ENCODE measurements around the gene HSF2BP.
"Not testable (repeated sequence)": the region's sequence is repeated elsewhere in the genome, so short reads cannot be mapped to it uniquely, and the experiment has no call there.

HSF2BP gene

DNA sequence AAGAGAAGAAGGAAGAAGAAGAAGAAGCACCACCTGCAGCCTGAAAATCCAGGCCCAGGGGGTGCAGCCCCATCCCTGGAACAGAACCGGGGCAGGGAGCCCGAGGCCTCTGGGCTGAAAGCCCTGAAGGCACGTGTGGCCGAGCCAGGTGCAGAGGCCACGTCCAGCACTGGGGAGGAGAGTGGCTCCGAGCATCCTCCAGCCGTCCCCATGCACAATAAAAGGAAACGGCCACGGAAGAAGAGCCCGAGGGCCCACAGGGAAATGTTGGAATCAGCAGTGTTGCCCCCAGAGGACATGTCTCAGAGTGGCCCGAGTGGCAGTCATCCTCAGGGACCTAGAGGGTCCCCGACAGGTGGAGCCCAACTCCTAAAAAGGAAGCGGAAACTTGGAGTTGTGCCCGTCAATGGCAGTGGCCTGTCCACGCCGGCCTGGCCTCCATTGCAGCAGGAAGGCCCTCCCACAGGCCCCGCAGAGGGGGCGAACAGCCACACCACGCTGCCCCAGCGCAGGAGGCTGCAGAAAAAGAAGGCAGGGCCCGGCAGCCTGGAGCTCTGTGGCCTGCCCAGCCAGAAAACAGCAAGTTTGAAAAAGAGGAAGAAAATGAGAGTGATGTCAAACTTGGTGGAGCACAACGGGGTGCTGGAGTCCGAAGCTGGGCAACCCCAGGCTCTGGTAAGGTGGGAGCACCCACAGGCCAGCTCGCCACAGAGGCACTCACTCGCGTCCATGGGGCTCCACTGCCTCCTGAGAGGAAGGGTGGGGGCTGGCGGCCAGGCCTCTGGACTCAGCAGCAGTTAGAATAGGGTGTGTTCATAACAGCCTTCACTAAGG, 28.5 kb upstream of the HSF2BP start:
- DNase-seq = no peak

DNA sequence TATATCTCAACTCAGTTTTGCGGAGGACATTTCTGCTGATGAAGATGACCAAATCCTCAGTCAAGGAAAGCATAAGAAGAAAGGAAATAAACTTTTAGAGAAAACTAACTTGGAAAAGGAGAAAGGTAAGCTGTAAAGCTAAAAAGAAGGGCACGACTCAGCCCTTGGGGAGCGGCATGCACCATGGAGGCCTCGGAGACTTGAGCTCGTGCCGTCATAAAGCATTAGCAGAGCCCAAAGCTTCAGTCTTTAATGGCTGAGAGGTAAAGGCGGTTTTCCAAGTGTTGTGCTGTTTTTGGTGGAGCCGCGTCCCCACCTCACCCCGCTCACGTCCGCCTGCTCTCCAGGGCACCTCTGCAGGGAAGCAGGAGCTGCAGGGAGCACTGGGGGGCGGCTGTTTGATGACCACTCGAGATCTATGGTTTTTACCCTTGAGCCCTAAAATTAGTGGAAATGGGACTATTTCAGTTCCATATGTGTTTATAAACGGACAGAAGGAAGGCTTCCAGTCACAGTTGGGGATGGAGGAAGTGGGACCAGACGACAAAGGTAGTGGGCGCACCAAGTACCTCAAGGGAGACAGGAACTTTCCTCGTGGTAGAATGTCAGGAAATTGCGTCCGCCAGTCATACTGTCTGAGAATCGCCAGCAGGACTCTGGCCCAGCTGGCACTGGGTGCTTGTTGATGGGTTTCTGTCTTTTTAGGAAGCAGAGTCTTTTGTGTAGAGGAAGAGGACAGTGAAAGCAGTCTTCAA, 27.7 kb upstream of the HSF2BP start:
- no peak for DNase-seq

GRCh38 chr21:43684424-43684823, 25.1 kb upstream of the HSF2BP start:
- no peak for DNase-seq

- DNase-seq = no peak
Measured at GRCh38 chr21:43681650-43682049, 22.4 kb upstream of the HSF2BP start.

DNA sequence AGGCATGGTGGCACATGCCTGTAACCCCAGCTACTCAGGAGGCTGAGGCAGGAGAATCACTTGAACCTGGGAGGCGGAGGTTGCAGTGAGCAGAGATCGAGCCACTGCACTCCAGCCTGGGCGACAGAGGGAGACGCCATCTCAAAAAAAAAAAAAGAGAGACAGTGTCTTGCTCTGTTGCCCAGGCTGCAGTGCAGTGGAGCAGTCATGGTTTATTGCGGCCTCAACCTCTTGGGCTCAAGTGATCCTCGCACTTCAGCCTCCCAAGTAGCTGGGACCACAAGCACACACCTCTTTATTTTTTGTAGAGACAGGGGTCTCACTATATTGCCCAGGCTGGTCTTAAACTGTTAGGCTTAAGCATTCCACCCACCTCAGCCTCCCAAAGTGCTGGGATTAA, 21.1 kb upstream of the HSF2BP start:
- DNase-seq = not testable (repeated sequence)

DNA sequence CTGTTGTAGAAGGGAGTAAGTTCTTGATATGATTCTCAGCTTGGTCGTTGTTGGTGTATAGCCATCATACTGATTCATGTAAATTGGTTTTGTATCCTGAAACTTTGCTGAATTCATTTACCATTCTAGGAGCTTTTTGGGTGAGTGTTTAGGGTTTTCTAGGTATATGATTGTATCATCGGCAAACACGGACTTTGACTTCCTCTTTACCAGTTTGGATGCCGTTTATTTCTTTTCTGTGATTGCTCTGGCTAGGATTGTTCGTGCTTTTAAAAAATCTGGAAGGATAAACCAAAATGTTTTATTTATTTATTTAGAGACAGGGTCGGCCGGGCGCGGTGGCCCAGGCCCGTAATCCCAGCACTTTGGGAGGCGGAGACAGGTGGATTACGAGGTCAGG, 20.7 kb upstream of the HSF2BP start:
- DNase-seq = no peak

GRCh38 chr21:43676391-43676790, 17.1 kb upstream of the HSF2BP start:
- no peak for DNase-seq

DNA sequence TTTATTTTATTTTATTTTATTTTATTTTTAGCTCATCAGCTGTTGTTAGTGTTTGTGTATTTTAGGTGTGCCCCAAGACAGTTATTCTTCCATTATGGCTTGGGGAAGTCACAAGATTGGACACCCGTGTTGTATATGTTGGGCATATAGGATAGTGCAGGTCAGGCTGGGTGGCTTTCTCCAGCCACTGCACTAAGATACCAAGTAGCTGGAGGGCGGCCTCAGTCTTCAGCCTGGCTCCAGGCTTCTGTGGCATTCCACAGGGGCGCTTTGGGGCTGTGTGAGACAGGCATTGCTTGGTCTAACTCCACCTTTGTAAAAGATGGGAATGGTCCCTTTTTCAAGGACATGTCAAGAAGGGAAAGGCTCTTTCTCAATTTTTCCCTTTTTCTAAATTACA, 16.6 kb upstream of the HSF2BP start:
- DNase-seq = no peak

- no peak for DNase-seq
Measured at GRCh38 chr21:43669828-43670605, 10.7 kb upstream of the HSF2BP start.

DNA sequence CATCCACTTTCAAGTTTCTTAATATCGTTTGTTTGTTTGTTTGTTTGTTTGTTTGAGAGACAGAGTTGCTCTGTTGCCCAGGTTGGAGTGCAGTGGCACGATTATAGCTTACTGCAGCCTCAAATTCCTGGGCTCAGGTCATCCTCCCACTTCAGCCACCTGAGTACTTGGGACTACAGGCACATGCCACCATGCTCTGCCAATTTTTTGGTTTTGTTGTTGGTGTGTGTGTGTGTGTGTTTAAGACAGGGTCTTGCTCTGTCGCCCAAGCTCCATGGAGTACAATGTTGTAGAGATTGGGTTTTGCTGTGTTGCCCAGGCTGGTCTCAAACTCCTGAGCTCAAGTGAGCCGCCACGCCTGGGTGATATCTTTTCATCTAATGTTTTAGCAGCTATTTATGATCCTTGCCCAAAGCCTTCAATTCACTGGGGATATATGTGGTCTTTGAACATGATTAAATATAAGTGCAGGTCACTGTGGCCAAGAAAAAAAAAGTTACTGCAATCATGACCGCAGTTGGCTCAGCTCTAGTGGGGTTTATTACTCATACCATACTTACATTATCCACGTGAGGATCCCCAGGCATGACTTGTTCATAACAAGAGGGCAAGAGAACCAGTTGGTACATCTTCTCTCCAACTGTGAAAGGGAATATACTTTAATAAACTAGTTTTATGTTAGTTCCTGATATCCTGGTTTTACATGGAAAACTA, 8.1 kb upstream of the HSF2BP start:
- DNase-seq = no peak

- no peak for DNase-seq
Measured at GRCh38 chr21:43665879-43666278, 6.6 kb upstream of the HSF2BP start.

DNA sequence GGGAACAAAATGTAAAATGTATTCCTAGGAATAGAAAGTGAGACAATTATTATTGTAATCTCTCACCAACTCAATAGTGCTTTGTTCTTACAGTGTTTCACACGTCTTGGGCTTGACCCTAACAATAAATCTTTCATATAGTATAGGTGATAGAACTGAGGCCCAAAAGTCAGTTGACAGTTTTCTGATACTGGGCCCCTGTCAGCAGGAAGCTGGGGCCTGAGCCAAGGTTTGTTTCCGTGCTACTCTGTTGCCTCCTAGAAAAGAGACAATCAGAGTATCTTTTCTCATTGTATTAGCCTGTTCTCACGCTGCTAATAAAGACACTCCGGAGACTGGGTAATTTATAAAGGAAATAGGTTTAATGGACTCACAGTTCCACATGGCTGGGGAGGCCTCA, 5.1 kb upstream of the HSF2BP start:
- no peak for DNase-seq

GRCh38 chr21:43663033-43663432, 3.7 kb upstream of the HSF2BP start:
- no peak for DNase-seq

DNA sequence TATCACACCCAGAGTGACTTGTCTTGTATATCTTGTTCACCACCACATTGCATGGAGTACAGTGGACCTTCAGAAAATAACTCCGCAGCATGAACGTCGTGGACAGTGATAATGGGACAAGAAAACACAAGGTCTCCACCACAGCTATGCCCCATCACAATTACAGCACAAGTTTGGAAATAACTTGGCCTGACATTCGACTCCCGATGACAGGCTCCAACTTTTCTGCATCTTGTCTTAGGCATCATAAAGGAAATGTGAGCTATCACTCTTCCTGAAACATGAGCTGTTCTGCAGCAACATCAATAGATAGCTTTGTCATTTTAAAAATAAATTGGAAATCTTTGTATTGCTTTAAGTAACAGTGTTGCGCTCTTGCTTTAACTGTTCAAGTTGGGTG, 3.0 kb upstream of the HSF2BP start:
- DNase-seq = no peak

GRCh38 chr21:43658769-43659135, 536 bp downstream of the HSF2BP start:
- DNase-seq = no peak

DNA sequence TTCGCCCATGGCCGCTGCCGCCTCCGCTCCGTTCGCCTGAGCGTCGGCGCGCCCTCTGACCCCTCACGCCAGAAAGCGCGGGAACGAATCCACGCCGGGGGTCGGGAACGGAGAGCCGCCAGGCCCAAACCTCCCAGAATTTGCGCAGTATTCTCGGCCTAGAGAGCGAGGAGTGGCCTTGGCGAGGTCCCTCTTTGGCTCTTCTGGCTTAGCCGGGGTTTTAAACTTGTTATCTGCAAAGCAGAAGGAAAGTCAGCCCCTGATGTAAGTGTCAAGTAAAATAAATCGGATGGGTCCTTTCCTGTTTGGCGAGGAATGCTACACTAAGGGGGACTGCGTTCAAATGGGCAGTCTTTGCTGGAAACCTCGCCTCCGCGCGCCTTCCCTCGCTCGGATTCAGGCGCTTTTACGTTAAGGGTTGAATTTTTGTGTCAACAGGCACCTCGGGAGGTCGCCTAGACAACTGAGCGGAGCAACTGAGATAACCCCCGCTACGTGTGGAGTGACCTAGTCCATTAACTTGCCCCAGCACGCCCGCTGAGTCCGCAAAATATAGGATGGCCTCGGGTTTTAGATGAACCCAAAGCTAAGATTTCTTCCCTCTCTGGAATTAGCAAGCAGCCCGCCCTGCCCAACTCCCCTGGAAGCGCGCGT, 1.1 kb downstream of the HSF2BP start:
- DNase-seq = no peak

- DNase-seq = no peak
Measured at GRCh38 chr21:43657355-43658087, 1.8 kb downstream of the HSF2BP start.

DNA sequence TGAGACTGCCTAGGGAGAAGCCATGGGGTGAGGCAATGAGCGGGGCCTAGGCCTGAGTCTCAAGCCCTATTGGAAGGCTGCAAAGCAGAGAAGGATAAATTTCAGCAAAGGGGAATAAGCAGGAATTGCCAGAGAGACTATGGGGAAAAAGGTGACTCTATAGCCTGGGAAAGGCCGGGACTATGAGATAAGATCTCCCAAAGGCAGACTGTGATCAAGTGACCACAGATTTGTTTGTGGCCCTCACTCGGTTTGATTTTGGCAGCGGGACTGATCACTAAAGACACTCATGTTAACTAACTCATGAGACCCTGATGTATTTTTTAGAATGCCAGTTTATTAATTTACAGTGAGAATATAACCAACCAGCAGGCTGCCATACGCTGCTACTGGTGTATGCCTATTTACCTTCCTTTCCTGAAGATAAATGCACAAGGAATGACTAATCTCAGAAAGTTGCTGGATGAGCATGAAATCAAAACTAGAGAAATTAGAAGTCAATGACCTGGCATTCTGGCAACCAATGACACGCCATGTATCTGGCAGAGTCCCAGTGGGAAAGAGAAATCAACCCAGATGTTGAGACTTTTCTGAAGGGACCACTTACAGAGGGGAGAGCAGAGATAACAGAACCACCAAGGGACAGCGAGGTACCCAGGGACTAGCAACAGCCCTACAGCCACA, 4.3 kb downstream of the HSF2BP start:
- DNase-seq = no peak

DNA sequence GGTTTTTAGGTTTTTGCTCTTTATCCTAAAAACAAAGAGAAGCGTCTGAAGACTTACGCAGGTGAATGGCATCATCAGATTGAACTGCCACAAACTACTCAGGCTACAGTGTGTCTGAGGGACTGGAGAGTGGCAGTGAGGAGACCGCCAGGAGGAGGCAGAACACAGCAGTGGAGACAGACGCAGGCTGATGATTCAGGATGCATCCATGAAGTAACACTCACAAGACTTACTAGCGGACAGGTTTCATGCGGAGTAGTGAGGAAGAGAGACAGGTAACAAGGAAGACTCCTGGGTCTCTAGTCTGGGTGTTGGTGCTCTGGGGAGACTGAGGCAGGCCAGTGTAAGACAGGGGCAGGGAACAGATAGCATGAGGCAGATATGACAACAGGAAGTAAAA, 5.7 kb downstream of the HSF2BP start:
- DNase-seq = no peak

- no peak for DNase-seq
Measured at GRCh38 chr21:43652616-43653015, 6.7 kb downstream of the HSF2BP start.

- DNase-seq = not testable (repeated sequence)
Measured at GRCh38 chr21:43651926-43652325, 7.4 kb downstream of the HSF2BP start.

Measured in femur (tissue), 1 donor.